ENCODE measurements around the gene MTHFSD.

DNA sequence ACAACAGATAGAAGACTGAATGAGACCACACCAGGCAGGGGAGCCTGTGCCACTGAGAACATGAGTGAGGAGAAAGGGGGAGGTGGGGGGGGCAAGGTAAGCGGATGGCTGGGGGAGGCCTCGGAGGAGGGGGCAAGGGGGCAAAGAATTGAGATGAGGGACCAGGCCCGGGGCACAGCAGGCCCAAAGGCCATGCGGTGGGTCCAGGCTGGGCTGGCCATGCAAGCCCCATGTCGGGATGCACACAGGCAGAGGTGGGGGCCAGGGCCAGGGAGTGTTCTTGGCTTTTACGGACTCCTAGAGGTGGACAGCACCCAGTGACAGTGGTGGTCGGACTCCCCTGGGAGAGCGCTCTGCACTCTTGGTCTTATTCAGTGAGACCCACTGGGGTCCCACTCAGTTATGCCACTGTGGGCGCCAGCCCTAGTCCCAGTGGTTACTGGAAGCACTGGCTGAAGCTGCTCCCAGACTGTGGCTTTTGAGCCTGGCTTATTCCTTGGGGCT, 4.8 kb upstream of the MTHFSD start:
- TF ChIP-seq, protein P1, sequence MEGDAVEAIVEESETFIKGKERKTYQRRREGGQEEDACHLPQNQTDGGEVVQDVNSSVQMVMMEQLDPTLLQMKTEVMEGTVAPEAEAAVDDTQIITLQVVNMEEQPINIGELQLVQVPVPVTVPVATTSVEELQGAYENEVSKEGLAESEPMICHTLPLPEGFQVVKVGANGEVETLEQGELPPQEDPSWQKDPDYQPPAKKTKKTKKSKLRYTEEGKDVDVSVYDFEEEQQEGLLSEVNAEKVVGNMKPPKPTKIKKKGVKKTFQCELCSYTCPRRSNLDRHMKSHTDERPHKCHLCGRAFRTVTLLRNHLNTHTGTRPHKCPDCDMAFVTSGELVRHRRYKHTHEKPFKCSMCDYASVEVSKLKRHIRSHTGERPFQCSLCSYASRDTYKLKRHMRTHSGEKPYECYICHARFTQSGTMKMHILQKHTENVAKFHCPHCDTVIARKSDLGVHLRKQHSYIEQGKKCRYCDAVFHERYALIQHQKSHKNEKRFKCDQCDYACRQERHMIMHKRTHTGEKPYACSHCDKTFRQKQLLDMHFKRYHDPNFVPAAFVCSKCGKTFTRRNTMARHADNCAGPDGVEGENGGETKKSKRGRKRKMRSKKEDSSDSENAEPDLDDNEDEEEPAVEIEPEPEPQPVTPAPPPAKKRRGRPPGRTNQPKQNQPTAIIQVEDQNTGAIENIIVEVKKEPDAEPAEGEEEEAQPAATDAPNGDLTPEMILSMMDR (IDR thresholded peaks at IDR 0.05) = no peak
- TF ChIP-seq POLR2A (IDR thresholded peaks at IDR 0.05) = no peak
- no peak for TF ChIP-seq EP300 (IDR thresholded peaks at IDR 0.05)

Data from ovary (tissue), 3 donors.